Mesendoderm (in vitro differentiated cells): Measurements from ENCODE around the gene TMEM184C.

ENCODE experiments used
- DNase-seq: peaks from one replicate; pipeline ENCODE4 v3.0.0; 2013
- H2AK5ac ChIP-seq: 2 replicates; pipeline ENCODE4 v1.6.1; 2013; ENCODE audit warnings: low read length, inconsistent platforms
- H2BK120ac ChIP-seq: 2 replicates; pipeline ENCODE4 v1.6.1; 2013; ENCODE audit warnings: low read depth, mild to moderate bottlenecking, low read length, moderate library complexity, mixed read lengths
- H2BK15ac ChIP-seq: replicated peaks from 2 replicates; pipeline ENCODE4 v1.6.1; 2013; ENCODE audit warnings: low read depth, mild to moderate bottlenecking, moderate library complexity
- H2BK5ac ChIP-seq: 2 replicates; pipeline ENCODE4 v1.6.1; 2013; ENCODE audit warnings: low read length, inconsistent platforms
- H3K18ac ChIP-seq: 2 replicates; pipeline ENCODE4 v1.6.1; 2013; ENCODE audit warnings: mild to moderate bottlenecking, low read length, mixed read lengths
- H3K23ac ChIP-seq: one replicate; pipeline ENCODE4 v1.6.1; 2013; ENCODE audit warnings: low read length
- H3K27ac ChIP-seq: 2 replicates; pipeline ENCODE4 v1.5.1; 2013; ENCODE audit warnings: low read depth, mild to moderate bottlenecking, inconsistent platforms, low read length, moderate library complexity
- H3K27me3 ChIP-seq: 2 replicates; pipeline ENCODE4 v1.6.1; 2013; ENCODE audit warnings: low read length, control low read depth, mild to moderate bottlenecking, inconsistent platforms; ENCODE audit not compliant: insufficient read depth, poor library complexity
- H3K36me3 ChIP-seq: 2 replicates; pipeline ENCODE4 v1.6.1; 2013; ENCODE audit warnings: low read length, inconsistent platforms; ENCODE audit not compliant: control insufficient read depth, insufficient read depth
- H3K4ac ChIP-seq: one replicate; pipeline ENCODE4 v1.6.1; 2013; ENCODE audit warnings: low read depth, mild to moderate bottlenecking, low read length, moderate library complexity
- H3K4me1 ChIP-seq: 2 replicates; pipeline ENCODE4 v1.6.1; 2013; ENCODE audit warnings: low read depth, low read length, inconsistent platforms; ENCODE audit not compliant: control insufficient read depth
- H3K4me2 ChIP-seq: 2 replicates; pipeline ENCODE4 v1.6.1; 2013; ENCODE audit warnings: low read length
- H3K4me3 ChIP-seq: 2 replicates; pipeline ENCODE4 v1.5.1; 2013; ENCODE audit warnings: mild to moderate bottlenecking, low read length
- H3K56ac ChIP-seq: one replicate; pipeline ENCODE4 v1.6.1; 2013; ENCODE audit warnings: low read length
- H3K79me1 ChIP-seq: 2 replicates; pipeline ENCODE4 v1.6.1; 2013; ENCODE audit warnings: low read length, inconsistent platforms
- H3K79me2 ChIP-seq: 2 replicates; pipeline ENCODE4 v1.6.1; 2013; ENCODE audit warnings: mild to moderate bottlenecking, low read length; ENCODE audit not compliant: control insufficient read depth, insufficient read depth
- H3K9ac ChIP-seq: 2 replicates; pipeline ENCODE4 v1.6.1; 2013; ENCODE audit warnings: low read length, inconsistent platforms
- H4K5ac ChIP-seq: one replicate; pipeline ENCODE4 v1.6.1; 2013; ENCODE audit warnings: low read length
- H4K8ac ChIP-seq: one replicate; pipeline ENCODE4 v1.6.1; 2013; ENCODE audit warnings: low read depth, mild to moderate bottlenecking, control low read depth, low read length, moderate library complexity
- WGBS: extraction: QIAGEN DNeasy Blood & Tissue Kit; methylation state at CpG from one replicate; pipeline ENCODE4 v1.1.7; 2013; ENCODE audit warnings: low lambda C conversion rate, missing lambda C conversion rate; ENCODE audit not compliant: insufficient coverage; ENCODE audit errors: extremely low coverage; 5-methylcytosine and 5-hydroxymethylcytosine counted together

TMEM184C gene

DNA sequence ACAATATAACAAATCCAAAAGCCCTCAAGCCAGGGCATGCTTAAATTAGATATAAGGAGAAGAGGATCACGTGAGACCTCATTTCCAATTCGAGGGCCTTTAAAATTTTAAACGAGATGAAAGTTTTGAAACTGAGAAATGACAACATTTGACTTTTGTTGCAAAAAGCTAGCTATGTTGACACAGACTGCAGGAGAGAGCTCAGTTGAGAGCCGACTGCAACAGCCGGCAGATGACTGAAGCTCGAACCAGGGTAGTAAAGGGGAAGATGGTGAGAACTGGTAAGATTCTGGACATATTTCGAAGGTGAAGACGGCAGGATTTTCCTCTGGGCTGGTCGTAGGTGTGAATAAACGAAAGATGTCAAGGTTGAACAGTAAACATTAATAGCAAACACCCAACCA is 66.0 kb downstream of the TMEM184C start:
- no CpG with 5 or more reads among the region's 10 CpGs for WGBS

DNA sequence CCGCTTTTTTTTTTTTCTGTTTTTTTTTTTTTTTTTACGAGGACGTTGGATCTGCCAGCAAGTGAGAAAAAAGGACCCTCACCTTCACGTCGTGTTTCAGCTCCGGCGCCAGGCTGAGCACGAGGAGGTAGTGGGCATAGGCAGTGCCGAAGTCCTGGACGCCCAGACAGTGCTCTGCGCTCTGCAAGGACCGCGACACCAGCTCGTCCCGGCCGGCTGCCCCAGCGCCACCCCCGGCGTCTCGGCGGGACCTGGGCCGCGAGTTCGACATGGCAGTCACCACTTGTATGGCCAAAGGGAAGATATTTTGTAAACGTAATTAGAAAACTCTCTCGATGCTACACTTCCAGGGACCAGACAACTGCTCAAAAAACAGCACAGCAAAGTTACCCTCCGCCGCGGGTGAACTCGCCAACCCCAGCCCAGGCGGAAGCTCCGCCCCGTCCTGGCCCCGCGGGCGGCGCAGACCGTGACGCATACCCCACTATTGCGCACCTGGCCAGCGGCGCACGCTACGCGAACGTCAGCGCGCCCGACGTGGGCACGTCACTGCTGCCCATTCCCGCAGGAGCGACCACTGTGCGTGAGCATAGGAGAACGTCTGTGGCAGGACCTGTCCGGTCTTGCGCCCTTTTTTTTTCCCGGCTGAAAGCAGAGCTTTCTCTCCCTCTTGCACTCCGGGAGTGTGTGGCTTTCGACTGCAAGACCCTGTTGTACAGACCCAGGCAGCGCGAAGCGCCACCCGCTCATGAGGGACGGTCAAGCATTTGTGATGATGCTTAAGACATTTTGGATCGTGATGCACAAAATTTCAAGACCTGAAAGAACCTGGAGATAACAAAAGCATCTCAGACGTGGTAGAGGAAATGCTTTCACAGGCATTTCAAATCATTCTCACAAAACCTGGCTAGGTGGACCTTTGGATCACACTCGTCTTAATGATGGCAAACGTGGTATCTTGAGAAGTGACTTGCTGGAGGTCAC is 66.8 kb downstream of the TMEM184C start, which contains the start of gene PRMT9:
Gene PRMT9, minus strand, starts transcription at position 447 of the 984 bp plus-strand sequence. Its CDS starts 176 bp downstream, at position 271.
- no CpG with 5 or more reads among the region's 69 CpGs for WGBS
- Histone ChIP-seq H3K4me1 (no peaks in the 10 kb centered on the region), H2BK120ac (no peak within 1 kb of the TSS), H3K56ac (peak within 1 kb of the TSS; percentile 89), H3K4me2 (peak within 1 kb of the TSS; percentile 87), H3K36me3 (no peaks in the 10 kb centered on the region), H3K23ac (no peak within 1 kb of the TSS), H2BK15ac (no peak within 1 kb of the TSS), H3K9ac (peak within 1 kb of the TSS; percentile 81), H4K8ac (no peak within 1 kb of the TSS), H2AK5ac (no peak within 1 kb of the TSS), H3K4ac (peak within 1 kb of the TSS; percentile 61), H3K27me3 (no peaks in the 10 kb centered on the region), H2BK5ac (no peak within 1 kb of the TSS), H3K27ac (no peak within 1 kb of the TSS), H3K18ac (peak within 1 kb of the TSS; percentile 57), H3K79me1 (no peaks in the 10 kb centered on the region), H3K79me2 (peaks cover 6% of the 10 kb centered on the region), H4K5ac (peak within 1 kb of the TSS; percentile 34), H3K4me3 (peak within 1 kb of the TSS; percentile 63)
- DNase-seq, result peak; percentile 90

More for the DNA sequence above, 66.0 kb downstream of the TMEM184C start:
- Histone ChIP-seq H3K4ac (peak overlapping the region; percentile 12), H3K4me3 (peak overlapping the region; percentile 63), H3K18ac (no peak overlapping the region), H3K79me1 (peaks cover 3% of the 10 kb centered on the region), H3K9ac (peak overlapping the region; percentile 81), H4K5ac (no peak overlapping the region), H3K23ac (no peak overlapping the region), H3K27ac (no peak overlapping the region), H4K8ac (no peak overlapping the region), H2AK5ac (no peak overlapping the region), H3K4me1 (no peaks in the 10 kb centered on the region), H2BK15ac (no peak overlapping the region), H2BK120ac (no peak overlapping the region), H3K56ac (peak overlapping the region; percentile 84), H2BK5ac (no peak overlapping the region), H3K4me2 (peak overlapping the region; percentile 18), H3K27me3 (no peaks in the 10 kb centered on the region), H3K79me2 (peaks cover 6% of the 10 kb centered on the region), H3K36me3 (no peaks in the 10 kb centered on the region)
- peak; percentile 1 for DNase-seq

DNA sequence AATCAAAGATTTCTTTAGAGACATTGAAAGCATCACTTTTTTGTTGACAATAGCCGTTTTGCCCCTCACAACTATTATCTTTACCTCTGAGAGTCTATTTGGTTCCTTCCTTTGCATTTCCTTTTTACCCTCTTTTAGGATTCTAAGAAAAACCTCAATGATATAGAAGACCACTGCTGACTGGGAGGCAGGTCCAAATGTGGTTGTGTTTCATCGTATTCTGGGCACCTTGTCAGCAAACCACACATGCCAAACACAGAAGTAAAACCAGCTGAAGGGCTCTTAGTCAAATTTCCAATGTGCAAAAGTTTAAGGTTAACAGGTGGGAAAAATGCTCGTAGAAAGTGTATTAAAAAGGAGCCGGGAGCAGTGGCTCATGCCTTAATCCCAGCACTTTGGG is 71.9 kb downstream of the TMEM184C start:
- WGBS, result no CpG with 5 or more reads among the region's 4 CpGs
- no peak for DNase-seq
- Histone ChIP-seq H3K4ac (no peak overlapping the region), H2BK120ac (no peak overlapping the region), H3K27me3 (no peaks in the 10 kb centered on the region), H3K9ac (no peak overlapping the region), H3K4me2 (no peak overlapping the region), H3K18ac (no peak overlapping the region), H4K8ac (no peak overlapping the region), H2AK5ac (no peak overlapping the region), H2BK15ac (no peak overlapping the region), H3K23ac (no peak overlapping the region), H4K5ac (no peak overlapping the region), H3K79me1 (no peaks in the 10 kb centered on the region), H3K4me1 (no peaks in the 10 kb centered on the region), H3K79me2 (no peaks in the 10 kb centered on the region), H2BK5ac (no peak overlapping the region), H3K36me3 (no peaks in the 10 kb centered on the region), H3K4me3 (no peak overlapping the region), H3K27ac (no peak overlapping the region), H3K56ac (no peak overlapping the region)

DNA sequence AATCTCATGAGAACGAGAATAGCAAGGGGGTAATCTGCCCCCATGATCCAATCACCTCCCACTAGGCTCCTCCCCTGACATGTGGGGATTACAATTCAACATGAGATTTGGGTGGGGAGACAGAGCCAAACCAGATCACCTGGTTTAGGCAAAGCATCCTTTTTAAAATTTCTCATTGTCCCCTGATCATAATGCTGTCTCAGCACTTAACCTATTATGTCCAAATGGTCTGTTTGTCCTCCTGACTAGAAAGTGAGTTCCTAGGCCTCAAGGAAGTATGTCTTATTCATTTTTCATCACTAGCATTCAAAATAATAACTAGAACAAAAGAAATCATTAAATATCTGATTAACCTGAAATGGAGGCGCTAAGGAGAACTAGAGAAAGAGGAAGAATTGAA is 74.6 kb downstream of the TMEM184C start:
- no peak overlapping the region for H3K4ac ChIP-seq
- no peaks in the 10 kb centered on the region for H3K79me1 ChIP-seq
- no peaks in the 10 kb centered on the region for H3K36me3 ChIP-seq
- no peak overlapping the region for H4K8ac ChIP-seq
- H3K18ac ChIP-seq, result no peak overlapping the region
- no peak overlapping the region for H2BK15ac ChIP-seq
- no peaks in the 10 kb centered on the region for H3K27me3 ChIP-seq
- H2BK120ac ChIP-seq, result no peak overlapping the region
- DNase-seq, result no peak
- H2BK5ac ChIP-seq, result no peak overlapping the region
- no peak overlapping the region for H2AK5ac ChIP-seq
- H3K4me3 ChIP-seq, result no peak overlapping the region
- H3K4me1 ChIP-seq, result no peaks in the 10 kb centered on the region
- no peak overlapping the region for H3K27ac ChIP-seq
- H3K4me2 ChIP-seq, result no peak overlapping the region
- H3K79me2 ChIP-seq, result no peaks in the 10 kb centered on the region
- no CpG with 5 or more reads among the region's 2 CpGs for WGBS
- H4K5ac ChIP-seq, result no peak overlapping the region
- H3K23ac ChIP-seq, result no peak overlapping the region
- no peak overlapping the region for H3K56ac ChIP-seq
- H3K9ac ChIP-seq, result no peak overlapping the region

DNA sequence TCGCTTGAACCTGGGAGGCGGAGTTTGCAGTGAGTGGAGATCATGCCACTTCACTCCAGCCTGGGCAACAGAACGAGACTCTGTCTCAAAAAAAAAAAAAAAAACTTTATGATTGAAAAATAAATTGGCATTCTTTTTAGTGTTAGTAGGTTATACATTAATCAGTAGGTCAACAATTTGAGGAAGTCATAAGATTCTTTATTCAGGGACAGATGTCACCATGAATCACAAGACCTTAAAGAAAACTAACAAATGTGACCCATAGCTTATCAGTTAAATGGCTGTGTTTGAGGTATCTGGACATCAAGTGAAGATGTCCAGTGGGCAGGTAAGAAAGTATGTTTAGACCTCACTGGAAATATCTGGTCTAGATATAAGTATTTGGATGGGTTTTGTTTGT is 76.0 kb downstream of the TMEM184C start:
- Histone ChIP-seq H2AK5ac (no peak overlapping the region), H3K4me1 (no peaks in the 10 kb centered on the region), H3K27ac (no peak overlapping the region), H2BK15ac (no peak overlapping the region), H2BK120ac (no peak overlapping the region), H3K36me3 (no peaks in the 10 kb centered on the region), H3K4me2 (no peak overlapping the region), H2BK5ac (no peak overlapping the region), H3K4me3 (no peak overlapping the region), H3K79me2 (no peaks in the 10 kb centered on the region), H3K27me3 (no peaks in the 10 kb centered on the region), H3K4ac (no peak overlapping the region), H3K79me1 (no peaks in the 10 kb centered on the region), H4K8ac (no peak overlapping the region), H3K9ac (no peak overlapping the region), H3K23ac (no peak overlapping the region), H4K5ac (no peak overlapping the region), H3K56ac (no peak overlapping the region), H3K18ac (no peak overlapping the region)
- DNase-seq, result no peak
- WGBS, result no CpG with 5 or more reads among the region's 3 CpGs
